Endometrium (tissue), 2 donors: Measurements from ENCODE around the gene MYL7.
"Not testable (repeated sequence)": the region's sequence is repeated elsewhere in the genome, so short reads cannot be mapped to it uniquely, and the experiment has no call there.

Experiments
- FAIRE-seq: peaks from 2 replicates; lab custom pipeline; 2012; peaks lifted over from hg19 to GRCh38; lab: Jason Lieb, UNC
- donor health status: control.
- donor health status: control.

The MYL7 gene

GRCh38 chr7:44171901-44172300, 30.8 kb upstream of the MYL7 start:
- not testable (repeated sequence) for FAIRE-seq

- FAIRE-seq, result no peak
Measured at GRCh38 chr7:44167920-44168319, 26.8 kb upstream of the MYL7 start.

GRCh38 chr7:44163591-44163990, 22.5 kb upstream of the MYL7 start:
- no peak for FAIRE-seq

GRCh38 chr7:44162785-44163395, 21.8 kb upstream of the MYL7 start:
- no peak for FAIRE-seq

- no peak for FAIRE-seq
Measured at GRCh38 chr7:44162179-44162578, 21.0 kb upstream of the MYL7 start.

GRCh38 chr7:44161371-44161770, 20.2 kb upstream of the MYL7 start:
- FAIRE-seq, result no peak

GRCh38 chr7:44159824-44160630, 18.9 kb upstream of the MYL7 start:
- no peak for FAIRE-seq

- no peak for FAIRE-seq
Measured at GRCh38 chr7:44158873-44159631, 17.9 kb upstream of the MYL7 start.

- no peak for FAIRE-seq
Measured at GRCh38 chr7:44158096-44158872, 17.2 kb upstream of the MYL7 start.

- FAIRE-seq, result no peak
Measured at GRCh38 chr7:44157116-44158080, 16.3 kb upstream of the MYL7 start.

- no peak for FAIRE-seq
Measured at GRCh38 chr7:44156453-44157010, 15.4 kb upstream of the MYL7 start.

GRCh38 chr7:44155191-44156185, 14.4 kb upstream of the MYL7 start:
- no peak for FAIRE-seq

- no peak for FAIRE-seq
Measured at GRCh38 chr7:44154703-44155102, 13.6 kb upstream of the MYL7 start.

- no peak for FAIRE-seq
Measured at GRCh38 chr7:44153948-44154335, 12.8 kb upstream of the MYL7 start.

- FAIRE-seq, result no peak
Measured at GRCh38 chr7:44152971-44153947, 12.1 kb upstream of the MYL7 start.

GRCh38 chr7:44151956-44152355, 10.8 kb upstream of the MYL7 start:
- no peak for FAIRE-seq

- FAIRE-seq, result no peak
Measured at GRCh38 chr7:44150966-44151941, 10.1 kb upstream of the MYL7 start.
